GM10248 (cell line): ENCODE data around the gene AGER.

Source experiments
- CTCF ChIA-PET: fragments of 300-600 bp; sonication (Branson Sonifier 250); formaldehyde crosslinking; extraction: SDS; loops from one replicate; lab custom pipeline; 2021; ENCODE audit warnings: antibody characterized with exemption; lab: Yijun Ruan, JAX
- POLR2A ChIA-PET: fragments of 350-650 bp; sonication (Branson Sonifier 250); formaldehyde crosslinking; extraction: SDS; loops from one replicate; lab custom pipeline; 2020; ENCODE audit warnings: antibody characterized with exemption; lab: Yijun Ruan, JAX
- DNase-seq: peaks from one replicate; pipeline ENCODE4 v3.0.0; 2012; ENCODE audit errors: extremely low spot score
- CTCF ChIP-seq: IDR thresholded peaks from 2 replicates; pipeline ENCODE4 v1.5.1; 2012; ENCODE audit warnings: mild to moderate bottlenecking, low read depth; ENCODE audit errors: extremely low read depth, missing control alignments, control extremely low read depth

Gene AGER

GRCh38 chr6:32158052-32158451 lies 26.0 kb downstream of the AGER start:
- DNase-seq, result no peak
- ChIA-PET CTCF (interaction anchor here (0.9 kb wide), 2 partner anchors 9 to 70 kb away, joined by 3 read pairs; no protein-coding TSS in a partner anchor), POLR2A (no interaction called here)
- TF ChIP-seq CTCF, result no peak

- ChIA-PET CTCF (no interaction called here), POLR2A (no interaction called here)
- no peak for TF ChIP-seq CTCF
- no peak for DNase-seq
Observed at GRCh38 chr6:32156891-32157290, 27.2 kb downstream of the AGER start.

GRCh38 chr6:32154514-32155161 lies 29.4 kb downstream of the AGER start:
- CTCF ChIA-PET, result interaction anchor here (0.8 to 1.3 kb wide), 5 partner anchors 10 to 107 kb away, joined by 3 to 5 read pairs (median 4); partner anchors contain the start of gene EGFL8
- peak; percentile 78 for TF ChIP-seq CTCF
- DNase-seq, result peak; percentile 86
- POLR2A ChIA-PET, result interaction anchor here (0.6 kb wide), 1 partner anchor 21 kb away, joined by 3 read pairs; the partner anchor contains the start of gene AGPAT1

- ChIA-PET CTCF (interaction anchor here (0.8 to 2.0 kb wide), 6 partner anchors 11 to 106 kb away, joined by 3 to 7 read pairs (median 4); partner anchors contain the start of gene EGFL8), POLR2A (interaction anchor here (0.6 kb wide), 1 partner anchor 22 kb away, joined by 3 read pairs; the partner anchor contains the start of gene AGPAT1)
- TF ChIP-seq CTCF, result no peak
- peak; percentile 70 for DNase-seq
Observed at GRCh38 chr6:32153564-32154513, 30.2 kb downstream of the AGER start, which contains the start of gene PPT2. Gene PPT2, plus strand, starts transcription at chr6:32154141. Its CDS starts 454 bp downstream, at chr6:32154595.

- no peak for DNase-seq
- no peak for TF ChIP-seq CTCF
- CTCF ChIA-PET, result interaction anchor here (1.1 to 2.0 kb wide), 2 partner anchors 12 to 35 kb away, joined by 3 to 7 read pairs; no protein-coding TSS in a partner anchor
- POLR2A ChIA-PET, result no interaction called here
Observed at GRCh38 chr6:32152769-32153563, 31.1 kb downstream of the AGER start.
